Endodermal cell (in vitro differentiated cells): ENCODE data around the gene RALGPS2. TPM values are rescaled to one million over a fixed set of nuclear protein-coding genes. Genes with fewer than 3 reads are reported as not detected.
A peak's percentile ranks its signal among the peaks of the same experiment; 100 is the strongest.

Experiments
- DNase-seq: peaks from one replicate; pipeline ENCODE4 v3.0.0-alpha.2; 2017
- H3K27ac ChIP-seq: 2 replicates; pipeline ENCODE4 v1.5.1; 2013; ENCODE audit warnings: mild to moderate bottlenecking, low read depth, low read length, moderate library complexity
- H3K27me3 ChIP-seq: 2 replicates; pipeline ENCODE4 v1.6.1; 2013; ENCODE audit warnings: mild to moderate bottlenecking, low read length, moderate library complexity; ENCODE audit not compliant: insufficient read depth, control insufficient read depth, poor library complexity, severe bottlenecking
- H3K36me3 ChIP-seq: 2 replicates; pipeline ENCODE4 v1.7.0; 2013; ENCODE audit warnings: mild to moderate bottlenecking, low read length, moderate library complexity; ENCODE audit not compliant: control insufficient read depth, insufficient read depth
- H3K4me1 ChIP-seq: one replicate; pipeline ENCODE4 v1.7.0; 2013; ENCODE audit warnings: low read length; ENCODE audit not compliant: control insufficient read depth, insufficient read depth
- H3K4me3 ChIP-seq: 2 replicates; pipeline ENCODE4 v1.5.1; 2013; ENCODE audit warnings: mild to moderate bottlenecking, low read length, moderate library complexity
- H3K9ac ChIP-seq: 2 replicates; pipeline ENCODE4 v1.6.1; 2013; ENCODE audit warnings: mild to moderate bottlenecking, low read length, moderate library complexity; ENCODE audit not compliant: poor library complexity, severe bottlenecking; ENCODE audit errors: extremely low read depth
- H3K9me3 ChIP-seq: 2 replicates; pipeline ENCODE4 v1.6.1; 2013; ENCODE audit warnings: mild to moderate bottlenecking, low read length, moderate library complexity; ENCODE audit not compliant: control insufficient read depth
- H3K27ac Mint-ChIP-seq: 2 replicates; pipeline ENCODE4 v1.8.0; 2020; ENCODE audit warnings: mixed read lengths
- H3K27me3 Mint-ChIP-seq: 2 replicates; pipeline ENCODE4 v1.8.0; 2021; ENCODE audit warnings: mild to moderate bottlenecking, mixed read lengths; ENCODE audit not compliant: insufficient read depth
- H3K36me3 Mint-ChIP-seq: 2 replicates; pipeline ENCODE4 v1.8.0; 2020; ENCODE audit warnings: low read depth, mixed read lengths
- H3K4me1 Mint-ChIP-seq: 2 replicates; pipeline ENCODE4 v1.8.0; 2020; ENCODE audit warnings: mixed read lengths
- H3K4me3 Mint-ChIP-seq: 2 replicates; pipeline ENCODE4 v1.8.0; 2020; ENCODE audit warnings: mild to moderate bottlenecking, moderate library complexity, mixed read lengths
- H3K9me3 Mint-ChIP-seq: 2 replicates; pipeline ENCODE4 v1.8.0; 2020; ENCODE audit warnings: mild to moderate bottlenecking, mixed read lengths
- CTCF ChIP-seq: fragments of 200-600 bp; sonication (generic); conservative IDR thresholded peaks from 2 replicates; pipeline ENCODE4 v1.5.0; 2021; ENCODE audit warnings: antibody characterized with exemption, mild to moderate bottlenecking
- WGBS, 2 experiments: methylation state at CpG; one replicate each; pipeline versions ENCODE4 v1.1.5 to v1.1.7; 2013; ENCODE audit warnings: missing lambda C conversion rate in 2 of 2, mixed read lengths in 1 of 2; ENCODE audit not compliant: insufficient coverage in 1 of 2, insufficient read length in 1 of 2; 5-methylcytosine and 5-hydroxymethylcytosine counted together
- total RNA-seq, 2 donors: library from RNA; stranded (reverse); fragmentation: NEBNext Ultra II Directional in 1 of 2; extraction: Animal tissue kit (Norgen Biotek cat#: 25700) in 1 of 2; gene quantifications; 2 replicates in 1 of 2; 3 replicates in 1 of 2; pipeline ENCODE4 v1.2.1, GENCODE V29; 2021

Gene RALGPS2
- total RNA-seq, 2 donors from 2014 or later, result 56.6 to 73.1 TPM

- Mint-ChIP-seq H3K4me3 (no peak overlapping the region), H3K36me3 (peaks cover 23% of the 10 kb centered on the region), H3K9me3 (peaks cover 5% of the 10 kb centered on the region), H3K27ac (no peak overlapping the region), H3K27me3 (no peaks in the 10 kb centered on the region), H3K4me1 (peaks cover 37% of the 10 kb centered on the region)
- DNase-seq, result no peak
- 86 to 94% methylated on average over 4 of the region's 4 CpGs for WGBS, 2 experiments
- Histone ChIP-seq H3K27ac (no peak overlapping the region), H3K9me3 (peaks cover 20% of the 10 kb centered on the region), H3K27me3 (no peaks in the 10 kb centered on the region), H3K4me3 (peak overlapping the region; percentile 25), H3K9ac (no peak overlapping the region), H3K36me3 (peaks cover 12% of the 10 kb centered on the region), H3K4me1 (peaks cover 9% of the 10 kb centered on the region)
- no peak for TF ChIP-seq CTCF
Observed at GRCh38 chr1:178927003-178927402, 202.0 kb downstream of the RALGPS2 start.

- peaks cover 7% of the 10 kb centered on the region for H3K36me3 ChIP-seq
- TF ChIP-seq CTCF, result no peak
- no peak overlapping the region for H3K9ac ChIP-seq
- H3K27me3 Mint-ChIP-seq, result no peaks in the 10 kb centered on the region
- H3K27ac ChIP-seq, result no peak overlapping the region
- peaks cover 9% of the 10 kb centered on the region for H3K4me1 ChIP-seq
- H3K27ac Mint-ChIP-seq, result peak overlapping the region; percentile 32
- no peak overlapping the region for H3K4me3 Mint-ChIP-seq
- H3K4me3 ChIP-seq, result no peak overlapping the region
- peaks cover 37% of the 10 kb centered on the region for H3K4me1 Mint-ChIP-seq
- 90 to 94% methylated on average over 3 to 4 of the region's 4 CpGs for WGBS, 2 experiments
- peaks cover 5% of the 10 kb centered on the region for H3K9me3 Mint-ChIP-seq
- H3K9me3 ChIP-seq, result peaks cover 20% of the 10 kb centered on the region
- H3K36me3 Mint-ChIP-seq, result peaks cover 20% of the 10 kb centered on the region
- no peaks in the 10 kb centered on the region for H3K27me3 ChIP-seq
- DNase-seq, result no peak
Observed at GRCh38 chr1:178928041-178928440, 203.0 kb downstream of the RALGPS2 start.

- Mint-ChIP-seq H3K4me1 (peaks cover 37% of the 10 kb centered on the region), H3K27ac (no peak overlapping the region), H3K36me3 (peaks cover 12% of the 10 kb centered on the region), H3K27me3 (no peaks in the 10 kb centered on the region), H3K9me3 (peaks cover 5% of the 10 kb centered on the region), H3K4me3 (no peak overlapping the region)
- peak overlapping the region; percentile 55 for H3K27ac ChIP-seq
- H3K36me3 ChIP-seq, result no peaks in the 10 kb centered on the region
- no peak for TF ChIP-seq CTCF
- H3K4me3 ChIP-seq, result no peak overlapping the region
- H3K4me1 ChIP-seq, result peaks cover 9% of the 10 kb centered on the region
- DNase-seq, result no peak
- H3K27me3 ChIP-seq, result no peaks in the 10 kb centered on the region
- WGBS, 2 experiments, result 73% methylated on average over 1 of the region's 1 CpG; no CpG with 5 or more reads in 1 of the 2 experiments
- no peak overlapping the region for H3K9ac ChIP-seq
- H3K9me3 ChIP-seq, result peaks cover 15% of the 10 kb centered on the region
Observed at GRCh38 chr1:178928976-178929375, 203.9 kb downstream of the RALGPS2 start.
